IPS-20b (cell line): ENCODE measurements around the gene AAR2.

ENCODE experiments used
- H3K27ac ChIP-seq: one replicate; pipeline ENCODE4 v1.5.1; 2013; ENCODE audit warnings: low read length
- H3K27me3 ChIP-seq: 2 replicates; pipeline ENCODE4 v1.6.1; 2013; ENCODE audit warnings: mild to moderate bottlenecking, low read length, inconsistent platforms; ENCODE audit not compliant: insufficient read depth
- H3K36me3 ChIP-seq: 2 replicates; pipeline ENCODE4 v1.6.1; 2013; ENCODE audit warnings: low read depth, mild to moderate bottlenecking, inconsistent platforms, low read length, moderate library complexity; ENCODE audit not compliant: insufficient read depth
- H3K4me1 ChIP-seq: 2 replicates; pipeline ENCODE4 v1.6.1; 2013; ENCODE audit warnings: mild to moderate bottlenecking, control low read depth, inconsistent platforms, low read length, moderate library complexity; ENCODE audit not compliant: insufficient read depth
- H3K4me3 ChIP-seq: 2 replicates; pipeline ENCODE4 v1.5.1; 2013; ENCODE audit warnings: mild to moderate bottlenecking, low read length, inconsistent platforms
- H3K9ac ChIP-seq: 2 replicates; pipeline ENCODE4 v1.6.1; 2013; ENCODE audit warnings: low read depth, mild to moderate bottlenecking, inconsistent platforms, low read length, moderate library complexity
- H3K9me3 ChIP-seq: 2 replicates; pipeline ENCODE4 v1.6.1; 2013; ENCODE audit warnings: mild to moderate bottlenecking, low read depth, low read length, inconsistent platforms; ENCODE audit not compliant: insufficient read depth

The AAR2 gene

DNA sequence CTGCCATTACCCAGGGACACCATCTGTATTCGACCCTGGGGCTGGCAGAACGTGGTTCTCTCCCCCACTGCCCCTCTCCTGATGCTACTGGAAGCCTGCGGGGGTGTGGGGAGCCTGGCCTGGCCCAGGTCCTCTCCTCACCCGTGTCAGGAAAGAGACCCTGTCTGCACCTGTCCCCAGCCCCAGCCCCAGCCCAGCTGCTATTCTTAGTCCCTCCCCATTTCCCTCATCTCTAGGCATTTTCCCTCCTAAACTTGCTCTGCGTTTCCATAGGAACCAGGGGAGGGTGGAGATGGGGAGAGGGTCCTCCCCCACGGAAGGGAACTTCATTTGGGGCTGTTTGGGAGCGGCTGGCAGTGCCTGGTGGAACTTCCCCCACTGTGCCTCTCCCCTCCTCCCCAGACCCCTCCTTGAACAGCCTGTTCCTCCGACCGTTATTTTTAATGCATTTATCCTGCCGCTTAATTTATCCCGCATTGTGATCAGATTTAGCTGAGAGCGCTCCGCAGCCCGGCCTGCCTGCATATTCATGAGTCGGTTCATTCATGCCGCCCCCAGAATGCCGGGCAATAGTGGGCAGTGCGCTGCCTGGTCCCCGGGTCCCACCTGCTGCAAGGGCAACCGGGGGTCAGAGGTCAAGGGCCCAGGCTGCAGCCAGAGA, 38.0 kb downstream of the AAR2 start:
- Histone ChIP-seq H3K27me3 (no peaks in the 10 kb centered on the region), H3K4me3 (no peak overlapping the region; the same call in 1 of the 2 replicates), H3K36me3 (no peaks in the 10 kb centered on the region), H3K27ac (no peak overlapping the region), H3K9me3 (no peaks in the 10 kb centered on the region), H3K4me1 (peaks cover 8% of the 10 kb centered on the region; the same call in 1 of the 2 replicates), H3K9ac (no peak overlapping the region)

DNA sequence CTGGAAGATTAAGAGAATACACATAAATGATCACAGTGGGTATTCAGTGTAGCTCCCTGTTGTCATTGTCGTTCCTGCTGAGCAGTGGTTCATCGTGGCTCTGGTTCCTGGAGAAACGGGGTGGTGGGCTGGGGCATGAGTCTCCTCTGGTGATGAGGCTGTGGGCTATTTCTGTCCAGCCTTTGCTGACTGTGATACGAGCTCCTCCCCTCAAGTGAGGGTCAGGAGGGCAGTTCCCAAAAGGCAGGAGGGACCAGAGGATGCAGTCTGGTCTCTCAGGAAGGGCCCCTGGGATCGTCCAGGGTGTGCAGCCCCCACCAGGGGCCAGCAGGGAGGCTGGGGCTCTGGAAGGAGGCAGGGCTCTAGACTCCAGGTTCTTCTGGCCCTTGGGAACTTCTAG, 38.7 kb downstream of the AAR2 start:
- Histone ChIP-seq H3K4me1 (peaks cover 8% of the 10 kb centered on the region; the same call in 1 of the 2 replicates), H3K36me3 (no peaks in the 10 kb centered on the region), H3K27ac (no peak overlapping the region), H3K9ac (no peak overlapping the region), H3K9me3 (no peaks in the 10 kb centered on the region), H3K4me3 (no peak overlapping the region), H3K27me3 (no peaks in the 10 kb centered on the region)

- H3K9me3 ChIP-seq: no peaks in the 10 kb centered on the region
- no peaks in the 10 kb centered on the region for H3K27me3 ChIP-seq
- peaks cover 8% of the 10 kb centered on the region; the same call in 1 of the 2 replicates for H3K4me1 ChIP-seq
- H3K36me3 ChIP-seq: no peaks in the 10 kb centered on the region
- H3K9ac ChIP-seq: no peak overlapping the region
- no peak overlapping the region for H3K4me3 ChIP-seq
- no peak overlapping the region for H3K27ac ChIP-seq
These were observed 39.3 kb downstream of the AAR2 start for GRCh38 chr20:36275441-36276189.

GRCh38 chr20:36277546-36277945, 41.3 kb downstream of the AAR2 start:
- Histone ChIP-seq H3K4me1 (peaks cover 8% of the 10 kb centered on the region; the same call in 1 of the 2 replicates), H3K9ac (no peak overlapping the region), H3K4me3 (no peak overlapping the region), H3K27ac (no peak overlapping the region), H3K36me3 (no peaks in the 10 kb centered on the region), H3K27me3 (no peaks in the 10 kb centered on the region), H3K9me3 (no peaks in the 10 kb centered on the region)

GRCh38 chr20:36279362-36279761, 43.1 kb downstream of the AAR2 start:
- H3K4me3 ChIP-seq: no peak overlapping the region
- no peaks in the 10 kb centered on the region for H3K9me3 ChIP-seq
- peaks cover 1% of the 10 kb centered on the region; the same call in 1 of the 2 replicates for H3K4me1 ChIP-seq
- no peaks in the 10 kb centered on the region for H3K36me3 ChIP-seq
- no peak overlapping the region for H3K9ac ChIP-seq
- no peak overlapping the region for H3K27ac ChIP-seq
- no peaks in the 10 kb centered on the region for H3K27me3 ChIP-seq

DNA sequence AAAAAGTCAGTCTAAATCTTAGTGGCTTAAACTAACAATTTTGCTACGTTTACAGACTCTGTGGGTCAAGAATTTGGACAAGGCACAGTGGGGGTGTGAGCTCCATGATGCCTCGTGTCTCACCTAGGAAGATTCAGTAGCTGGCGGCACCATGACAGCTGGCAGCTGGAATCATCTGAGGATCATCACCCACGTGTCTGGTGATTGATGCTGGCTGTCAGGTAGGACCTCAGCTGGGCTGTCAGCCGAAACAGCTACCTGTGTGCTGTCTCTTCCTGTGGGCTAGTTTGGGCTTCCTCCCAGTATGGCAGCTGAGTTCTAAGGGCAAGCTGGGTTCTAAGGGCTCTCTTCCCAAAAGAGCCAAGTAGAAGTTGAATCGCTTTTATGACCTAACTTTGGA, 43.5 kb downstream of the AAR2 start:
- Histone ChIP-seq H3K27ac (no peak overlapping the region), H3K9me3 (no peaks in the 10 kb centered on the region), H3K9ac (no peak overlapping the region), H3K27me3 (no peaks in the 10 kb centered on the region), H3K4me3 (no peak overlapping the region), H3K4me1 (no peaks in the 10 kb centered on the region; the same call in 1 of the 2 replicates), H3K36me3 (no peaks in the 10 kb centered on the region)

- Histone ChIP-seq H3K27ac (no peak overlapping the region), H3K4me3 (no peak overlapping the region), H3K27me3 (no peaks in the 10 kb centered on the region), H3K4me1 (no peaks in the 10 kb centered on the region), H3K9me3 (no peaks in the 10 kb centered on the region), H3K36me3 (no peaks in the 10 kb centered on the region), H3K9ac (no peak overlapping the region)
These were observed 45.6 kb downstream of the AAR2 start for GRCh38 chr20:36281785-36282380.

GRCh38 chr20:36284751-36285150, 48.5 kb downstream of the AAR2 start:
- H3K27ac ChIP-seq: no peak overlapping the region
- no peaks in the 10 kb centered on the region; the same call in 1 of the 2 replicates for H3K27me3 ChIP-seq
- no peak overlapping the region for H3K9ac ChIP-seq
- no peaks in the 10 kb centered on the region for H3K4me1 ChIP-seq
- H3K4me3 ChIP-seq: no peak overlapping the region
- no peaks in the 10 kb centered on the region for H3K36me3 ChIP-seq
- H3K9me3 ChIP-seq: no peaks in the 10 kb centered on the region

DNA sequence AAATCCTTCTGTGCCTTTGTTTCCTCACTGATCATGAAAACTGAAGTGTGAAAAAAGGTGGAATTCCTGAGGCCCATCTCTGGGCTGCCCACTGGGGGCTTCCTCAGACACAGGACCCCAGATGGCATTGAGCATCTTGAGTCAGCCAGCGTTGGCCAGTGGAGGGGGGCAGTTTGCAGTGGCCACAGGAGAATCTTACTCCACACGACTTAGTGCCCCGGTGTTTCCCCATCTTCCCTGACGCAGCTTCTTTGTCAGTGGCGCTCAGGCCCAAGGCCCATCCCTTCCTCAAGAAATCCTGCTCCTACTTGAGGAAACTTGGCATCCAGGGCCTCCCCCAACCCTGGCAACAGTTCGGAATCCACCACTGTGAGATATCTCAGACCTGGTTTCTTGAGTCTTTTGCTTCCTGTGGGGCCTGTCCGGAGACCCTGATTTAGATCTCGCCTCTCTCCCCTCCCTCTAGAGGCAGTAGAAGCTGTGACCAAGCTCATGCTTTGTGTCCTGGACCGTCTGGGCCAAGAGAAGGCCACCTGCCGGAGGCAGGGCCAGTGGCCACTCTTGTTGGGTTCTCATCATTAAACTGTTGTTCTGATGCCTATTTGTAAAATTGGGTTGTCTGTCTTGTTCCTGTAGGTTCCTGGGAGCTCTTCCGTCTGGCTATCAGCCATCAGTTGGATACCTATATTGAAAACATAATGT, 49.6 kb downstream of the AAR2 start:
- H3K36me3 ChIP-seq: no peaks in the 10 kb centered on the region
- H3K27me3 ChIP-seq: no peaks in the 10 kb centered on the region; the same call in 1 of the 2 replicates
- H3K27ac ChIP-seq: no peak overlapping the region

GRCh38 chr20:36297656-36298055, 61.4 kb downstream of the AAR2 start:
- Histone ChIP-seq H3K27ac (no peak overlapping the region), H3K4me1 (0 out of 2 replicates have a peak, but pooled peaks cover 3% of the 10 kb centered on the region), H3K4me3 (no peak overlapping the region), H3K9ac (no peak overlapping the region), H3K27me3 (peaks cover 26% of the 10 kb centered on the region), H3K9me3 (no peaks in the 10 kb centered on the region), H3K36me3 (no peaks in the 10 kb centered on the region)

More for the DNA sequence above, 49.6 kb downstream of the AAR2 start:
- Histone ChIP-seq H3K9me3 (no peaks in the 10 kb centered on the region), H3K9ac (no peak overlapping the region), H3K4me1 (no peaks in the 10 kb centered on the region), H3K4me3 (no peak overlapping the region)

DNA sequence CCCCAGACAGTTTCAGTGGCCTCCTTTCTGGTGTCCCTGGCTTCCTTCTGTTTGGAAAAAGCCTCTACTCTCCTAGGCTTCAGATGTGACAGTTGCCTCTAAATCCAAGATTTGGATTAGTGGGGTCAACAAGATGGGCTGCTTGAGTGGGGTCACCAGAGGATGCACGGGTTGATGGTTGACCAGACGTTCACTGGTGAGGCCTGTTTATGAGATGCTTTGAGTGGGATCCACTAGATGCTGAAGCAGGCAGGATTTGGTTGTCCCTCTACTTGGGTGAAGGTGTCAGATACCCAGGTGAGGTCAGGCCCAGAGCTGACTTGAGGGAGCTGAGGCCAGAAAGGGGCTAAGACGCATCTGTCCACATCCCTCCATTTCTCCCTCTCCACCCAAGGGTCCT, 61.8 kb downstream of the AAR2 start:
- H3K4me3 ChIP-seq: no peak overlapping the region
- H3K4me1 ChIP-seq: 0 out of 2 replicates have a peak, but pooled peaks cover 6% of the 10 kb centered on the region
- H3K27ac ChIP-seq: no peak overlapping the region
- no peaks in the 10 kb centered on the region for H3K9me3 ChIP-seq
- no peak overlapping the region for H3K9ac ChIP-seq
- peaks cover 30% of the 10 kb centered on the region for H3K27me3 ChIP-seq
- no peaks in the 10 kb centered on the region for H3K36me3 ChIP-seq
